Pons (tissue), 1 donor: Measurements from ENCODE around the gene CCDC28B.

Source experiments
- DNase-seq: peaks from one replicate; pipeline ENCODE4 v3.0.0-alpha.2; 2016; ENCODE audit warnings: low spot score

CCDC28B gene

DNA sequence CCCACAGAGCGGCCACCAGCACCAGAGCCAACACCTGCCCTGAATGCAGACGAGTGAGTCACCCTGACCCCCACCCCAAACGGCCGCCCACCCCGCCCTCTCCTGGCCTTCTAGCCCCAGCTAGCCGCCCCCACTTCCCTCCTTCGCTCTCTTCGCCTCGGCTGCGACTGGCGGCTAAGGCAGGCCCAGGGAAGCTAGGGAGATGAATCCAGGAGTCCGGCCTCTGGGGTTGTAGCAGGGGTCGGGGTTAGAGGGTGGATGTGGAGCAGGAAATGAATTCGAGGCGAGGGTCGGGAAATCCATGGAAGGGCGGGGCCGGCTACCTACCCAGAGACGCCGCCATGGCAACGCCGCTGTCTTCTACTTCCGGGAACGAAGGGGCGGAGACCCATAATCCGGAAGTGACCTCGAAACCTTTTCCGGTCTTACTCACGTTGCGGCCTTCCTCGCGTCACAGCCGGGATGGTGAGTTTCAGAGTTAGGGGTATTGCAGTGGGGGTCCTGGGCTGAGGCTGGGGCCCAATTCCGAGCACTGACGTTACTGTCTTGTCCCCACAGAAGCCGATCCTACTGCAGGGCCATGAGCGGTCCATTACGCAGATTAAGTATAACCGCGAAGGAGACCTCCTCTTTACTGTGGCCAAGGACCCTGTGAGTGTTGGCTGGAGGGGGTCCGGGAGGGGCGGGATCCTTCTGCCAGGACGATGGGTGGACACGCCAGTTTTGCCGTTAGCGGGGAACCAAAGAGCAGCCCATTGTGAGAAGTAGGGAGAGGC is 21.8 kb downstream of the CCDC28B start, which contains the start of the genes EIF3I and TMEM234:
Gene EIF3I (plus strand): TSS at position 428 of the 776 bp plus-strand sequence. CDS start 35 bp downstream, at position 463.
Gene TMEM234 (minus strand): TSS at position 374 of the 776 bp plus-strand sequence. CDS start 31 bp downstream, at position 343.
- peak; percentile 94 for DNase-seq

DNA sequence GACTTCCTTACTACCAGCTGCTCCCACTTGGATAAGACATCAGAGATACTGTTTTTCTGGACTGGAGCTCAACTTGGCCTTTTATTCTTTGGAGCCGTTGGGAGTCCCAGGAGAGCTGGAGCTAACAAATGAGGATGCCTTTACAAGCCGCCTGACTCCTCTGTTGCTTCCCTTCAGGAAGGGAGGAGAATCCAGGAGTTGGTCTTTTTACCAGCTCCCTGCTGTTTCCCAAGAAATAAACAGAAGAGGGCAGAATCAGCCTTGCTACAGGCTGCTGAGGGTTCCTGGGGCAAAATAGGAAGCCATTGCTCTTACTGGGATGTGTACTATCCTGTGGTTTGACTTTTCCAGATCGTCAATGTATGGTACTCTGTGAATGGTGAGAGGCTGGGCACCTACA is 23.3 kb downstream of the CCDC28B start:
- DNase-seq = no peak

DNA sequence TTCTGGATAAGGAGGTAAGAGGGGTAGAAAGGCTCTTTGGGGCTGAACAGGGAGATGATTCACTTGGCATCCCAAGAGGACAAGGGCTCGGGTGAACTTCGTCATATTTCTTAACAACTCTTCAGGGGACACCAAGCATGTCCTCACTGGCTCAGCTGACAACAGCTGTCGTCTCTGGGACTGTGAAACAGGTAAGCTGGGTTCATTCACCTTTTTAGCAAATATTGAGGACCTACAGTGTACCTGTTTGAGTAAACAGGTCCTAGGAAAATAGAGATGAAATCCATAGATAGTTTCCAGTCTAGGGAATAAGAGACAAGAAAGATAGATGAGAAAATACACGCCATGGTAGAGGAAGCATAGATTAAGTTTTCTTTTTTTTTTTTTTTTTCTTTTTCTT is 23.9 kb downstream of the CCDC28B start:
- DNase-seq = no peak

DNA sequence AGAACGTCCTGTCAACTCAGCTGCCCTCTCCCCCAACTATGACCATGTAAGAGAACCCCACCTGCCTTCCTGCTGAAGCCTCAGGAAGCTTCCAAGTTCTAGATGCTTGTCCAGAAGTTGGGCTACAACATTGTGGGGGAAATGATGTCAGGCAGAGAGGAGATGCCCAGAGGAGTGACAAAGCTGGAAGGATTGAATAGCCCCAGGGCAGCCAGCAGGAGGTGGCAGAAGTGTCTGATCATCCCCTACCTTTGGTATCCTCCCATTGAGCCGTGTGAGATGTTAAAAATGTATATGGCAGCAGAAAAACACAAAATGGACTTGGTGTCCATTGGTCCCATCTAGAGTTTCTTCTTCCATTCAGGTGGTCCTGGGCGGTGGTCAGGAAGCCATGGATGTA is 28.4 kb downstream of the CCDC28B start:
- DNase-seq = no peak

DNA sequence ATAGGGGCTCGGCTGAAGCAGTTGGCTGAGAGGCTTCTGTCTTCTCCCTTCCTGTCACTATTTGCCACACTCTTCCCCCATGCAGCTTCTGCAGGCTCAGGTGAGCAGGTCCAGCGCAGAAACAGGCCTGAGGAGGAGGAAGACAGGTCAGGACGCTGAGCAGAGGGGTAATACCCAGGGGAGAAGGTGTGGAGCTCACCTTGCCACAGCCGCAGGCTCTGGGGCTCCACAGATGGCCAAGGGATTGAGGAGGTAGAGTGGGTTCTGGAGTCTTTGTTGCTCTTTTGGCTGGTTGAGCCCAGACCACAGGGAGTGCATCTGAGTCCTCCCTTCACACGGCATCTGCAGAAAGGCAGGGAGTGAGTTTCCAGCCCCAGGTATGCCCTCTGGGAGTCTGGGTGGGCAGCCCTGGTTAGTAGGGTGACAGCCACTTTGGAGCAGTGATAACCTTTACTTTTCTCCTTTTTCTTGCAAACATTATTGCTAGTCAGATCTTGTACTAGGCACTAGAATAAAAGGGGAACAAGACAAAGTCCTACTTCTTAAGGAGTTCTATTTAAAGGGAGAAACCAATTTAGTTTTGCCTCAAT is 31.5 kb downstream of the CCDC28B start:
- no peak for DNase-seq

DNA sequence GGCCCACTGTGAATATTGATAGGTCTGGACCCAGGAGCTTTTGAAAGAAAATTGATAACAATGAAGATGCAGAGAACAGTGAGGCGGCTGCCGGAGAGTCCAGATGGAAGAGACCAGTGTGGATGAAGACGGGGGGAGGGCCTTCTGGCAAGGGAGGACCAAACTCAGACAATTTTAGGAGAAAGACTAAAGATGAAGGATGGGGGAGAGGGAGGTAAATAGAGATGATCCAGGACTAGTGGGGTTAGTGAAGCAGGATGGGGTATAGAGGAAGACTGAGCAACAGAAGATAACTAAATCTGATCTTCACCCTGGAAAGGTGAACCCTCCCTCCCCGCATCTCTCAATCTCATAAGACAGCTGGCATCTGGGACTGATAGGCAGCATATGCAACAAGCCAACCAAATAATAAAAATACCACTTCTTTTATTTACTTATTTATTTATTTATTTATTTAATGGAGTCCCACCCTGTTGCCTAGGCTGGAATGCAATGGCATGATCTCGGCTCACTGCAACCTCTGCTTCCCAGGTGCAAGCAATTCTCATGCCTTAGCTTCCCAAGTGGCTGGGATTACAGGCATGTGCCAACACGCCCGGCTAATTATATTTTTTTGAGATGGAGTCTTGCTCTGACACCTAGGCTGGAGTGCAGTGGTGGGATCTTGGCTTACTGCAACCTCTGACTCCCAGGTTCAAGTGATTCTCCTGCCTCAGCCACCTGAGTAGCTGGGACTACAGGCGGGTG is 32.3 kb downstream of the CCDC28B start:
- DNase-seq = no peak

DNA sequence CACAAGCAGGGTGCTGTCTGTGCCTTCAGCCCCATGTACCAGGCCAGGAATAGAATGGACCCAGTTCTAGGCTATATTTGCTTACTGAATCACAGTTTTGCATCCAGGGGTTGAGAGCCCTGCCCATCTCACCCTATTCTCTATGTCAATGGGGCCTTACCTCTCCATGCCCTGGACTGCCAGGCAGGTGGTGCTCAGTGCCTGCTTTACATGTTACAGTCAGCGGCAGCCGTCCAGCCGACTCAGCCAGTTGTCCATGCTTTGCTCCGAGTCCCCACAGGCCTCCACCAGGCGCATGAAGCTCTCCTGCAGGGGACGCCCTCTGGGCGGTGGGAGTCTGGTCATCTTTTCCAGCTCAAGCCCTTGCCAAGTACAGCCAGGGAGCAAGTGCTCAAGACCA is 34.4 kb downstream of the CCDC28B start:
- no peak for DNase-seq

DNA sequence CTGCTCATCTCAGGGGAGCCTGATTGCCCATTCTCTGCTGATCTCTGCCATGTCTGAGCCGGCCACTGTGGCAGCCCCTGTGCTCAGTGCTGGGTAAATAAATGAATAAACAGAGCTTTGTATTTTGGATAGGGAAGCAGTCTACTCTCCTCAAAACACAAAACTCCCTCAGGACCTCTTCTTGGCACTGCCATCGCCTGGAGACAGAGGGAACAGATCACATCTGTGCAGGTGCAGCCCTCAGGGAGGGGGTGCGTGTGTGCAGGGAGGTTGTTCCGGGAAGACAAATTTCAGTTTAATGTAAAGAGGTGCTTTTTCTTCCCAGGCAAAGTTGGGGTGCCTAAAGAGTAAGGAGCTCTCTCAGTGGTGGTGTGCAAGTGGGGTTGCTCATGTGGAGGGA is 38.9 kb downstream of the CCDC28B start:
- peak; percentile 22 for DNase-seq

DNA sequence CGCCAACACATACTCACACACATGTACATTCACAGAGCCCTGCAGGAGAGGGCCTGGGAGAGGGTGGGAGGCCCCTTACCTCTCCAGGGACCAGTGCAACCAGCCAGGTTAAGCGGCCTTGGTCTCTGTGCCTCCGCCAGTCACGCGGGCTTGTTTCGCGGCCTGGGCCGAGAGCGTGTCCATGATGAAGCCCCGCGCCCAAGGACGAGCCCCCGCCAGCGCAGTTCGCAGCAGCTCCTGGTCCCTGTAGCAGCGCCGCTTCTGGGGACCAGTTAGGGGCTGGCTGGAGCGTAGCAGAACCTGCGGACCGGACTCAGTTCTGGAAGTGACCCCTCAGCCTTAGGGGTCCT is 39.4 kb downstream of the CCDC28B start:
- DNase-seq = no peak

DNA sequence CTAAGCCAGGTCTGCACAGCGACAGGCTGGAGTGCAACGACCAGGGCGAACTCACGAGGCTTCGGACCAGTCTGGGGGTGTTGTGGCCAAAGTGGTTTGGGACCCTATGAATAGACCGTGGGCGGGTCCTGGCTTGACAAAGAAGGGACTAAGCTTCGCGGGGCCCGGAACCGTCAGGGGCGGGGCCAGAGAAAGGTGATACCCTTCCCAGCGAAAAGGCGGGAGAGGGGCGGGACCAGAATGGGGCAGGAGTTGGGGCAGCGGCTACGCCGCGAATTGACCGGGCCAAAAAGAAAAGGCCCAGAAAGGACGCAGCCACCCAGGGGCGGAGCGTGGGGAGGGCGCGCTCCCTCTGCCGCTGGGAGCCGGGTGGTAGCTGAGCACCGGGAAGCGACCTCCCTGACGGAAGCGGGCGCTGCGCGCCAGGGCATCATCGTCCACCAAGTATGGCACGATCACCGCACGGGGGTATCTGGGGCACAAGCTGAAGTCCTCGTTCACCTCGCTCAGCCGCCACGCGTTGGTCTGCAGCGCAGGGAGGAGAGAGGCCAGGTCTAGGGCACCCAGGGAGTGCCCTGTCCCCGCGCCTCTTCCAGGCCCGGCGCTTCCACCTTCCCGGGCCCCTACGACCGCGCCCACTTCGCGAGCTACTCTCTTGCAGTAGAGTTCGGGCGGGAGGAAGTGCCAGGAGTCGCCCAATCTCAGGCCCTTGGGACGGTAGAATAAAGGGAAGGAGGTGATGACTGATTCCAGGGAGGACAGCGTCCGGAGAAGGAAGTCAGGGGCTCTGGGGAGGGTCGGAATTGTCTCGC is 40.0 kb downstream of the CCDC28B start:
- DNase-seq = peak; percentile 50

DNA sequence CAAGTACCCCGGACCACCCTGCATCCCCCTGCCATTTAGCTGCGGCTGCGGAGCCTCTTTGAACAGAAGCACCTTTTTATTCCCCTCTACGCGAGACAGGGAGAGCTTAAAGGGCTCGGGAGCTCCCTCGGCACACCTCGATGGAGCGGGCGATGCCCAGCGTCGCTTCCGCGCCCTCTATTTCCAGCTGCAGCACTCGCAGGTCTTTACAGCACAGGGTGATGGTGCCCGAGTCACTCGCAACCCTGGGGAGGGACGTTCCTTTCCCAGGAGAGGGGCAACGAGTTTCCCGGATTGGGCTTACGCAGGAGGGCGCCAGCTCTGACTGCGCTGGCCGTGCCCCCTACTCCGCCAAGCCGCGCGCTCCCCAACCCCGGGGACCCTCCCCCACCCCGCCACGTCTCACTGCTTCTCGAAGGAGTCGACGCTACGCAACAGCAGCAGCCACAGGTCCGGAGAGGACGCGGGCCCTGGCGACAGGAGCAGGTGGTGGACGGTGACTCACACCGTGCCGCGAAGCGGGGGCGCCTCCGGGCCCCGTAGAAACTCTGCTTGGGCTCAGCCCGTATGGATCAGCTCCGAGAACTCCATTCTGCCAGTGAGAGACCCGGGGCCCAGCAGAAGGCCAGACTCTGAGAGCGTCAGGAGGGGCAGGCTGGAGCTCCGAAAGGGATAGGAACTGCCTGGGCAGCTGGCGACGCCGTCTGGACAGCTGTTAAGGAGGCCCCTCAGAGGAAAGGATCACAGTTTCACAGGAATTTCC is 40.8 kb downstream of the CCDC28B start:
- DNase-seq = peak; percentile 49

DNA sequence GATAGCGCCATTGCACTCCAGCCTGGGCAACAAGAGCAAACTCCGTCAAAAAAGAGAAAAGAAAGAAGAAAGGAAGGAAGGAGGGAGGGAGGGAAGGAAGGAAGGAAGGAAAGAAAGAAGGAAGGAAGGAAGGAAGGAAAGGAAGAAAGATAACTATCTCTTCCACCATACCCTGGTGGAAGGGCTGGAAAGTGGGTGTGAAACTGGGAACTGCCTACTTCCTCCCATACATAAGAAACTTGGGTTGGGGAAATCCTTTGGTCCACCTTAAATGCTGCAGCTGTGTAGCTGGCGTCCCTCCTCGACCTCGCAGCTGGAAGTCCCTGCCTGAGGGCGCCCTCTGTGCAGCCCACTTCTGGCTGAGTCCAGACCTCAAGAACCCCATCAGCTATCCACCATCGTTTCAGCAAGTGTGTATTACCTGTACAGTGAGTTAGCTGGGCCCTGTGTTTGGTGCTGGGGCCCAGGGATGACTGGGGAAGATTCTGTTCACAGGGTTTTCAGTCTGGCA is 42.0 kb downstream of the CCDC28B start:
- DNase-seq = peak; percentile 73

DNA sequence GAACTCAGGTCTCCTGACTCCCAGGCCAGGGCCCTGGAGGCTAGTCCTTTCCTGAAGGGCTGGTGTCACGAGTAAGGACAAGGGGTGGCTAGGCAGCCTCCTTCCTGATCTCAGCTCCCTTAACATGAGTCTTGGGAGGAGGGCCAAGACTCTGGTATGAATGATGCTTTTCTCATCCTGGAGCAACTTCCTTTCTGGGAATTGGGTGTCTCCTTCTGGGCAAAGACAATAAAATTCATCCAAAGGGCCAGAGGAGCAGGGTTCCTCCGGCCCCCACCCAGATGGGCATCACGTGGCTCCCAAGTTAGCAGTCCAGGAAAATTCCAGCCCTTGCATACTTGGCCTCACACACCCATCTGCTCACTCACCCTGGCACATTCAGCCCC is 46.5 kb downstream of the CCDC28B start, which contains the start of gene FAM167B:
Gene FAM167B (plus strand): TSS at position 335 of the 386 bp plus-strand sequence. CDS start 200 bp downstream, outside the sequence.
- DNase-seq = no peak

DNA sequence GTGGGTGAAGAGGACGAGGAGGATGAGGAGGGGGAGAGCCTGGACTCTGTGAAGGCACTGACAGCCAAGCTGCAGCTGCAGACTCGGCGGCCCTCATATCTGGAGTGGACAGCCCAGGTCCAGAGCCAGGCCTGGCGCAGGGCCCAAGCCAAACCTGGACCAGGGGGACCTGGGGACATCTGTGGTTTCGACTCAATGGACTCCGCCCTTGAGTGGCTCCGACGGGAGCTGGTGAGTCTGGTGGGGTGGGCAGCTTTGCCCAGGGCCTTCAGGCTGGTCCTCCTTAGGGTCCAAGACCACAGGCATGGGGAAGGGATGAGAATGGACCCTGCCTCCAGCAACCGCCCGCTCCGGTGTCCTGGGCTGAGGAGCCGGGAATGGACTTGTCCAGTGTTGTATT is 47.1 kb downstream of the CCDC28B start:
- DNase-seq = no peak

DNA sequence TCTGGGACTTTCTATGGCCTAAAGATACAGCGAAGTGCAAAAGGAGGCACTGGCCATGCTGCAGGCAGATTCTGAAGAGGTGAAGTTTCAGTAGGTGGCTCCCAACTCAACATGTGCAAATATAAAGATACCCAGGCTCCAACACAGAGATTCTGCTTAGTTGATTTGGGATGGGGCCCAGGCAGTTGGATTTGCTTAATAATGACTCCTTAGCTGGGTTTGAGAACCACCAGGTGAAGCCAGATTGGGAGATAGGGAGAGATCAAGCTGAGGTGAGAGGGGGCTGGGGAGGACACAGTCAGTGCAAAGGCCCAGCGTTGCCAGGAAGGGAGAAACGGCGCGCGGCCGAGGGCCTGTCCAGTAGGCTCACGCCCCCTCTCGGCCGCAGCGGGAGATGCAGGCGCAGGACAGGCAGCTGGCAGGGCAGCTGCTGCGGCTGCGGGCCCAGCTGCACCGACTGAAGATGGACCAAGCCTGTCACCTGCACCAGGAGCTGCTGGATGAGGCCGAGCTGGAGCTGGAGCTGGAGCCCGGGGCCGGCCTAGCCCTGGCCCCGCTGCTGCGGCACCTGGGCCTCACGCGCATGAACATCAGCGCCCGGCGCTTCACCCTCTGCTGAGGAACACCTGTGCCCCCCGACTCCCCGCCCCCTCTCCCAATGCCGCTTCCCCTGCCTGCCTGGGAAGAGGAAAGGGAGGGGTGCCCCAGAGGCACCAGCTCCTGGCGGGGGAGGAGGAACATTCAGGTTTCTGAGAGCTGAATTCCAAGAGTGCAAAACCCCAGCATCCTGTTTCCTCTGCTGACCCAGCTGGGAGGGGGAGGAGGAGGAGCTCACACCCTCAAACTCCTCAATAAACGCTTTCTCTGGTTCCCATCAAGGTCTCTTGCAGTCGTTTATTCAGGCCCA is 47.8 kb downstream of the CCDC28B start:
- no peak for DNase-seq

DNA sequence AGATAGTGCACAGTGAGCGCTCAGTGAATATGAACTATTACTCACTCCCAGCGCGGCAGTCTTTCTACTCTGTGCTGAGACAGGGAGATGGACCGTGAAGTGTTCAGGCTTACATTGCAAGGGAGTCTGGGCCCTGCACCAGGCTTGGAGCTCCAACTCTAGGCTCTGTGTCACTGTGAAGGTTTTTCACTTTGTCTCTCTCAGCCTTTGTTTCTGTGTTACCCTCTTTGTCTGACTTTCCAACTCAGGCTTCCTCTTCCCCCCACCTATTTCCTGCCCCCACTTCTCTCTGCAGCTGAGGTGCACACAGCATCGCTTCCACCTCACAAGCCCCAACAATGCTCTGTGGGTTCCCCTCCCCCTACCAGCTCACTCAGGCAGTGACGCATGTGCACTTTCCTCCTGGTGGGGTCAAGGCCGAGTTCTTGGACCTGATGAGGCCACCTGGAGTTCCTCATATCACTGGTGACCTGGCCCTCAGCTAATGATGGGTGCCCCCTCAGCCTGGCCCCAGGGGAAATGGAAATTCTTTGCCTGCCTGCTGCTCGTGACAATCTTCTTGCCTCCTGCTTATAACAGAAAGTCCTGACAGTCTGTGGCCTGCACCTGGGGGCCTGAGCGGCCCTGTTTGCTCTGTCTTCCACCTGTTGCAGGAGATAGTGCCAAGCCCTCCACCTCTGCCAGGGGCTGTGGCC is 49.6 kb downstream of the CCDC28B start:
- DNase-seq = no peak

DNA sequence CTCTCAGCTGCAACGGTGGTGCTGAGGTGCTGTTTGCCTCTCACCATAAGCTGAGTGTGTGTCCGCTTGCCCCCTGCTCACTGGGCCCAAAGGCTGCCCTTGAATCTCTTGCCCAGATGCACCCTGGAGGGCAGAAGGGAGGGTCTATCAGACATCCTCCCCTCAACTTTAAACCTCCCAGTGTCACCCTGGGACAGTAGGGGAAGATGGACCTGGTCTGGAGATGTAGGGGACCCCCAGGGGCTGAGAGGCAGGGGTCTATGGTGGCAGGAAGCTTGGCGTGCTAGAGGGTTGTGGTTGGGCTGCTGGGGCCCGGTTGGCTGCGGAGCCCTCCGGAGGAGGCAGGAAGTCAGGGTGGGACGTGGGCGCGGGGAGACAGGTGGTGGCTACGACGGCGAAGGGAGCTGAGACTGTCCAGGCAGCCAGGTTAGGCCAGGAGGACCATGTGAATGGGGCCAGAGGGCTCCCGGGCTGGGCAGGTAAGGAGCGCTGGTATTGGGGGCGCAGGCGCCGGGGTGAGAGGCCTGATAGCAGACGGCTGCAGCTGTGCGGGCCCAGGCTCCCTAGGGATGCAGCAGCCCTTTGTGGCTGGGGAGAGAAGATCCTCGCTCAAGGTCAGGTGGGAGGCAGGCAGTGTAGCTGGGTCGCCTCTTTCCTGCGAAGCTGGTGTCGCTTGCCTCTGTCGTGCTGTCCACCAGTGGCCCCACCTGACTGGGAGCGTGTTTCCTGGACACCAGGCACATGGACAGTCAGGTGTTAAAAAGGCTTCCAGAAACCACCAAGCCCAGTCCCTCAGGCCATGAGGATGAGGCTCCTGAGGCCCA is 50.7 kb downstream of the CCDC28B start, which contains the start of gene LCK:
Gene LCK (plus strand): TSS at position 373 of the 824 bp plus-strand sequence. CDS start 23,065 bp downstream, outside the sequence.
- no peak for DNase-seq
